WTC11 (cell line): ENCODE measurements around the gene HLA-DPA1. TPM values are rescaled to one million over a fixed set of nuclear protein-coding genes. Genes with fewer than 3 reads are reported as not detected.

Experiments
- ATAC-seq: fragments of 200-7000 bp; cut with Tn5 transposase; 2 replicates; pipeline ENCODE4 v1.10.0; 2021; ENCODE audit warnings: mild to moderate bottlenecking, moderate library complexity
- CTCF ChIA-PET: fragments of 300-600 bp; sonication (Branson Sonifier 250); formaldehyde crosslinking; loops from one replicate; lab custom pipeline; 2021; ENCODE audit warnings: antibody characterized with exemption; lab: Charles Lee
- POLR2A ChIA-PET: fragments of 350-600 bp; sonication (Branson Sonifier 250); formaldehyde crosslinking; loops from one replicate; lab custom pipeline; 2021; ENCODE audit warnings: antibody characterized with exemption; lab: Charles Lee
- DNase-seq: peaks from one replicate; pipeline ENCODE4 v3.0.0; 2021; ENCODE audit warnings: low spot score
- H3K27ac Mint-ChIP-seq: 2 replicates; pipeline ENCODE4 v1.8.0; 2021; ENCODE audit warnings: mixed read lengths
- H3K27me3 Mint-ChIP-seq: 2 replicates; pipeline ENCODE4 v1.8.0; 2021; ENCODE audit warnings: low read depth, mild to moderate bottlenecking, moderate library complexity, mixed read lengths
- H3K36me3 Mint-ChIP-seq: 2 replicates; pipeline ENCODE4 v1.8.0; 2021; ENCODE audit warnings: mixed read lengths
- H3K4me1 Mint-ChIP-seq: 2 replicates; pipeline ENCODE4 v1.8.0; 2022; ENCODE audit warnings: mixed read lengths
- H3K4me3 Mint-ChIP-seq: 2 replicates; pipeline ENCODE4 v1.8.0; 2021; ENCODE audit warnings: mild to moderate bottlenecking, moderate library complexity, mixed read lengths
- H3K9me3 Mint-ChIP-seq: 2 replicates; pipeline ENCODE4 v1.8.0; 2021; ENCODE audit warnings: mixed read lengths
- ERG ChIP-seq: fragments of 250-450 bp; sonication (Bioruptor Pico); IDR thresholded peaks from 2 replicates; pipeline ENCODE4 v1.8.0; 2021; ENCODE audit warnings: mild to moderate bottlenecking
- FOXP4 ChIP-seq: sonication (generic); formaldehyde crosslinking; IDR thresholded peaks from 2 replicates; pipeline ENCODE4 v1.8.0; 2022; ENCODE audit warnings: mild to moderate bottlenecking, missing genetic modification reagents
- NFYB ChIP-seq: sonication (generic); formaldehyde crosslinking; conservative IDR thresholded peaks from 2 replicates; pipeline ENCODE4 v1.8.0; 2022; ENCODE audit warnings: low read depth, missing genetic modification reagents
- NR1H2 ChIP-seq: sonication (generic); formaldehyde crosslinking; IDR thresholded peaks from 2 replicates; pipeline ENCODE4 v1.9.0; 2021; ENCODE audit warnings: mild to moderate bottlenecking, moderate library complexity, missing genetic modification reagents
- SMAD4 ChIP-seq: sonication (generic); formaldehyde crosslinking; IDR thresholded peaks from 2 replicates; pipeline ENCODE4 v1.8.0; 2022; ENCODE audit warnings: mild to moderate bottlenecking, missing genetic modification reagents
- STAT6 ChIP-seq: sonication (generic); formaldehyde crosslinking; conservative IDR thresholded peaks from 2 replicates; pipeline ENCODE4 v1.8.1; 2023; ENCODE audit warnings: mild to moderate bottlenecking, low read depth, missing genetic modification reagents, moderate library complexity
- TP53 ChIP-seq: sonication (generic); formaldehyde crosslinking; IDR thresholded peaks from 2 replicates; pipeline ENCODE4 v1.8.1; 2023; ENCODE audit warnings: mild to moderate bottlenecking, missing genetic modification reagents
- ZNF138 ChIP-seq: sonication (generic); formaldehyde crosslinking; conservative IDR thresholded peaks from 2 replicates; pipeline ENCODE4 v1.8.1; 2022; ENCODE audit warnings: mild to moderate bottlenecking, moderate library complexity, missing genetic modification reagents
- total RNA-seq: library from RNA; stranded (reverse); gene quantifications from 3 replicates; pipeline ENCODE4 v1.2.3, GENCODE V29; 2021
- TF ChIP-seq, protein P1 (sequence below): fragments of 200-600 bp; IDR thresholded peaks from 2 replicates; pipeline ENCODE4 v1.8.0; 2022; ENCODE audit warnings: antibody characterized with exemption

The HLA-DPA1 gene
- total RNA-seq, 1 experiment from 2014 or later = 4.9 TPM

DNA sequence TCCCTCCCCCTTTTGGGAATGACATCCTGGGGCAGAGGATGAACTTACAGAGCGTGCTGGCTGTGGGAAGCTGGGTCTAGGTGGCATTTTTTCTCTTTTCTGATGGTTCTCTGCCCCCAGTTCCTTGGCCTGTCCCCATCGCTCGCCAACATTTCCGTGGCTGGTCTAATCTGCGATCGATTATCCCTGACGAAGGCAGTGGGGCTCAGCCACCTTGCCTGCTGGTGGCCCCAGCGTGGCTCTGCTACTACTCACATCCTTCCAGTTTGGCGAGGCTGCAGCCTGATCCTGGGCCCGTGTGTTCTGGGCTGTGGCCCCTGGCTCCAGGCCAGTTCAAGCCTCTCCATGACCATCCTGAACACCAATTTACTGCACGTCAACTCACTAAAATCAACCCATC lies 57.7 kb downstream of the HLA-DPA1 start (continued):
- TF ChIP-seq ERG (CRISPR knock-in tag) = no peak
- no peak for TF ChIP-seq SMAD4
- TF ChIP-seq NR1H2 (CRISPR knock-in tag) = no peak
- no peak for TF ChIP-seq ZNF138 (CRISPR knock-in tag)
- TF ChIP-seq FOXP4 (CRISPR knock-in tag) = no peak
- TF ChIP-seq STAT6 = no peak
- no peak for TF ChIP-seq TP53 (CRISPR knock-in tag)

DNA sequence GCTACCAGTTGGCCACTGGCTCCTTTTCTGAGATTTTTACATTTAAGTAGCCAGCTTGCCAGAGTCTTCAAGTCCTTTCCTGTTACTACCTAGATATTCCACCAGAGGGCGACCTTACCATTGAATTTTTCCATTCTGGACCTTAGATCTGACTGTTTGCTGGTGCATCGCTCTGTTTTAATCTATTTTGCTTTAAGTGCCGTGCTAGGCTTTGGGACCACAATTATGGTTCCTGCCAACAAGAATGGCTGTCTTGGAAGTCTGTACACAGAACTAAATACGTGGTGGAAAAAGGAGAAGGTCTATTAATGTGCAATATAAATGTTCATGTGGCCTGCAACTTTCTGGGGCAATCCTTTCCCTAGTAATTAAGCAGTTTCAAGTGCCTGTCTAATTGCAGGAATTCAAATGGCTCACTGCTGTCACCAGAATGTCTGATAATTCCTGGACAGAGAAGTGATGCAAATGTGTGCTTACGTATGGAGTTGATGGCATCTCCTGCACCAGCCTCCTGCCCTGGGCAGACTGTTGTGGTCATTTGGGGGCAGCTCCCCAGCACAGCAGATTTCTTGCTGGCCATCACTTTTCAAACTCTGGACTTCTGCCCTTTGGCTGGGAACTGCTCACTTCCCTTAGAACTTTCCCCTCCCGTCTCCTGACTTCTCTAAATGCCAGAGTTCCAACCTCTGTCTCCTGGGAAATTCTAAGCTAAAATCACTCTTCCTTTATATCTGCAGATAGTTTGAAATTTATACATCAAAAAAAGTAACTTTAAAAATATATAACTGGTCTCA lies 58.4 kb downstream of the HLA-DPA1 start:
- Mint-ChIP-seq H3K27ac (no peak overlapping the region), H3K36me3 (no peaks in the 10 kb centered on the region), H3K4me3 (no peak overlapping the region), H3K4me1 (peaks cover 51% of the 10 kb centered on the region), H3K27me3 (no peaks in the 10 kb centered on the region), H3K9me3 (no peaks in the 10 kb centered on the region)
- POLR2A ChIA-PET = interaction anchor here (1.0 kb wide), 1 partner anchor 65 kb away, joined by 5 read pairs; no protein-coding TSS in a partner anchor
- peak; percentile 68 for ATAC-seq
- CTCF ChIA-PET = interaction anchor here (0.7 to 6.0 kb wide), 20 partner anchors 15 to 233 kb away, joined by 3 to 68 read pairs (median 5); no protein-coding TSS in a partner anchor
- TF ChIP-seq NFYB = no peak
- TF ChIP-seq, protein P1, sequence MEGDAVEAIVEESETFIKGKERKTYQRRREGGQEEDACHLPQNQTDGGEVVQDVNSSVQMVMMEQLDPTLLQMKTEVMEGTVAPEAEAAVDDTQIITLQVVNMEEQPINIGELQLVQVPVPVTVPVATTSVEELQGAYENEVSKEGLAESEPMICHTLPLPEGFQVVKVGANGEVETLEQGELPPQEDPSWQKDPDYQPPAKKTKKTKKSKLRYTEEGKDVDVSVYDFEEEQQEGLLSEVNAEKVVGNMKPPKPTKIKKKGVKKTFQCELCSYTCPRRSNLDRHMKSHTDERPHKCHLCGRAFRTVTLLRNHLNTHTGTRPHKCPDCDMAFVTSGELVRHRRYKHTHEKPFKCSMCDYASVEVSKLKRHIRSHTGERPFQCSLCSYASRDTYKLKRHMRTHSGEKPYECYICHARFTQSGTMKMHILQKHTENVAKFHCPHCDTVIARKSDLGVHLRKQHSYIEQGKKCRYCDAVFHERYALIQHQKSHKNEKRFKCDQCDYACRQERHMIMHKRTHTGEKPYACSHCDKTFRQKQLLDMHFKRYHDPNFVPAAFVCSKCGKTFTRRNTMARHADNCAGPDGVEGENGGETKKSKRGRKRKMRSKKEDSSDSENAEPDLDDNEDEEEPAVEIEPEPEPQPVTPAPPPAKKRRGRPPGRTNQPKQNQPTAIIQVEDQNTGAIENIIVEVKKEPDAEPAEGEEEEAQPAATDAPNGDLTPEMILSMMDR = peak; percentile 68
- no peak for DNase-seq

Other genes with a start within 250 kb of the HLA-DPA1 start
- gene TAP2, start 234.9 kb downstream of the HLA-DPA1 start, total RNA-seq = 14.7 to 23.0 TPM (median 16.5 TPM) in 3 replicates
- 13.8 to 22.0 TPM (median 19.4 TPM) in 3 replicates for gene PSMB8, start 229.6 kb downstream of the HLA-DPA1 start, total RNA-seq
- gene TAP1, start 219.9 kb downstream of the HLA-DPA1 start, total RNA-seq = 13.6 to 15.9 TPM (median 15.7 TPM) in 3 replicates
- 1.8 to 4.3 TPM (median 4.0 TPM) in 3 replicates for gene PSMB9, start 219.5 kb downstream of the HLA-DPA1 start, total RNA-seq
- 1.1 to 2.7 TPM (median 2.3 TPM) in 3 replicates for gene HLA-DMB, start 132.6 kb downstream of the HLA-DPA1 start, total RNA-seq
- 6.0 to 9.3 TPM (median 6.6 TPM) in 3 replicates for gene HLA-DMA, start 120.6 kb downstream of the HLA-DPA1 start, total RNA-seq
- 206 to 222 TPM (median 214 TPM) in 3 replicates for gene BRD2, start 105.1 kb downstream of the HLA-DPA1 start, total RNA-seq
- 13.6 to 24.6 TPM (median 24.4 TPM) in 3 replicates for gene HLA-DOA, start 64.1 kb downstream of the HLA-DPA1 start, total RNA-seq
- gene HLA-DPB1, start 2.3 kb upstream of the HLA-DPA1 start, total RNA-seq = 18.0 to 23.9 TPM (median 21.3 TPM) in 3 replicates
- gene COL11A2, start 118.8 kb upstream of the HLA-DPA1 start, total RNA-seq = 3.0 to 4.4 TPM (median 3.7 TPM) in 3 replicates
- 21.5 to 24.5 TPM (median 23.3 TPM) in 3 replicates for gene RXRB, start 127.0 kb upstream of the HLA-DPA1 start, total RNA-seq
- gene SLC39A7, start 127.2 kb upstream of the HLA-DPA1 start, total RNA-seq = 131 to 163 TPM (median 134 TPM) in 3 replicates
- gene HSD17B8, start 131.0 kb upstream of the HLA-DPA1 start, total RNA-seq = 7.3 to 8.1 TPM (median 7.7 TPM) in 3 replicates
- gene RING1, start 134.9 kb upstream of the HLA-DPA1 start, total RNA-seq = 26.6 to 30.2 TPM (median 27.8 TPM) in 3 replicates
- gene VPS52, start 198.2 kb upstream of the HLA-DPA1 start, total RNA-seq = 43.0 to 46.8 TPM (median 43.1 TPM) in 3 replicates
- gene RPS18, start 198.4 kb upstream of the HLA-DPA1 start, total RNA-seq = 2,857 to 3,321 TPM (median 3,240 TPM) in 3 replicates
- gene B3GALT4, start 203.5 kb upstream of the HLA-DPA1 start, total RNA-seq = 3.2 to 5.0 TPM (median 4.1 TPM) in 3 replicates
- 72.0 to 94.5 TPM (median 72.4 TPM) in 3 replicates for gene WDR46, start 215.6 kb upstream of the HLA-DPA1 start, total RNA-seq
- 83.3 to 95.7 TPM (median 85.6 TPM) in 3 replicates for gene PFDN6, start 216.0 kb upstream of the HLA-DPA1 start, total RNA-seq
- 72.6 to 79.7 TPM (median 77.1 TPM) in 3 replicates for gene RGL2, start 225.3 kb upstream of the HLA-DPA1 start, total RNA-seq
- 43.5 to 50.2 TPM (median 49.3 TPM) in 3 replicates for gene TAPBP, start 240.4 kb upstream of the HLA-DPA1 start, total RNA-seq
- gene ZBTB22, start 244.1 kb upstream of the HLA-DPA1 start, total RNA-seq = 11.6 to 14.7 TPM (median 13.7 TPM) in 3 replicates
- 61.8 to 67.2 TPM (median 65.1 TPM) in 3 replicates for gene DAXX, start 249.3 kb upstream of the HLA-DPA1 start, total RNA-seq